Panc1 (cell line): ENCODE measurements around the gene FBF1.

ENCODE experiments used
- CTCF ChIP-seq: fragments of 450-650 bp; IDR thresholded peaks from 2 replicates; pipeline ENCODE4 v1.5.1; 2017; ENCODE audit warnings: mild to moderate bottlenecking
- POLR2AphosphoS5 ChIP-seq: IDR thresholded peaks from 2 replicates; pipeline ENCODE4 v1.6.1; 2012; ENCODE audit warnings: mild to moderate bottlenecking, low read depth, low read length, moderate library complexity
- REST ChIP-seq, 2 experiments: IDR thresholded peaks; 2 replicates each; pipeline ENCODE4 v1.6.1; 2011 to 2012; ENCODE audit warnings: low read depth in 2 of 2, control low read depth in 1 of 2, low read length in 1 of 2, mild to moderate bottlenecking in 1 of 2, moderate library complexity in 1 of 2; ENCODE audit not compliant: insufficient read depth in 1 of 2
- SIN3A ChIP-seq: IDR thresholded peaks from 2 replicates; pipeline ENCODE4 v1.6.1; 2012; ENCODE audit warnings: low read depth, mild to moderate bottlenecking, low read length, moderate library complexity, borderline replicate concordance; ENCODE audit not compliant: insufficient read depth
- TCF7L2 ChIP-seq: IDR thresholded peaks from 2 replicates; pipeline ENCODE4 v1.6.1; 2011; ENCODE audit warnings: mild to moderate bottlenecking, low read depth, low read length, inconsistent platforms

GRCh38 chr17:75922173-75922961 lies 18.5 kb downstream of the FBF1 start:
- no peak for TF ChIP-seq CTCF
- no peak for TF ChIP-seq POLR2AphosphoS5
- no peak for TF ChIP-seq TCF7L2
- no peak for TF ChIP-seq REST (IDR thresholded peaks at IDR 0.05; ENCODE audit: insufficient read depth in 1 of 2, low read depth in 2 of 2, low read length in 1 of 2)
- TF ChIP-seq SIN3A: no peak
